Activated CD4-positive, alpha-beta T cell treated with anti-CD3 and anti-CD28 coated beads, Interleukin-2, Interleukin-4, amounts not matched to agents 100 ng/mL and 50 ng/mL, durations not matched to agents 16 hours and 8 hours (primary cell): ENCODE measurements around the gene RAP1GDS1.

Source experiments
- DNase-seq: peaks from one replicate; pipeline ENCODE4 v3.0.0-alpha.2; 2020; ENCODE audit warnings: low spot score

Gene RAP1GDS1

GRCh38 chr4:98482847-98483806, 221.9 kb downstream of the RAP1GDS1 start:
- DNase-seq: peak; percentile 83

DNA sequence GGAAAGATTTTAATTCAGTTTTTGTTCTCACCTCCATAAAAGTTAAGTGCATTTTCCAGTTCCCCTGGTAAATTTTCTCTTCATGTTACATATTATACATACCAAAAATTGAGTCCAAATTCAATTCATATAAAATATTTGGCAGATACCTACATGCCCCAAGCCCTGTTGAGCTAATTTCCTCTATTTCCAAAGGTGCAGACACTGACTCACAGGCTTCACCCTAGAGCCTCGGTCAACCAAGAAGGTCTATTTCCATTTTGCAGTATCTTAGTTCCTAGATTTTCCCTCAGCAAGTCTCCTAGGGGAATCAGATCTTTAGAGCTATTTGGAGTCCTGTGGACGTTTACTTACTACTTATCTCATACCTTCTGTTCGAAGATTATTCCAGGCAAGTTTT, 222.8 kb downstream of the RAP1GDS1 start:
- no peak for DNase-seq

- DNase-seq: no peak
Measured at GRCh38 chr4:98485816-98486345, 224.7 kb downstream of the RAP1GDS1 start.

DNA sequence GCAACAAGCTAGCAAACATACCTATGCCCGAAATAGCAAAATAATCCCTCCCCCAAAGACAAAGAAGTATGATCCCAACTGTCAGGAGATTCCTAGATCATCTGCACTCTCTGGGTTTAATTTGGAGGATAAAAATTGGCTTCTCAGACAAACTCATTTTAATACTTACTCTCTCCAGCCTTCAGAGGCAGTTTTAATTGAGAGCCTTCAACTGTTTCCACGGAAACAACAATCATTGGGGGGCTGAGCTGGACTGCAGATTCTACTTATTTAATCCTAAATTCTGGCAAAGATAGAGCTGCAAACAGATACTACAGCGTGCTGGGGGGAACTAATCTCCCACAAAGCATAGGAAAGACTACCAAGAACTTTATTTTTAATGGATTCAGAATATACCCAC, 229.1 kb downstream of the RAP1GDS1 start:
- no peak for DNase-seq

DNA sequence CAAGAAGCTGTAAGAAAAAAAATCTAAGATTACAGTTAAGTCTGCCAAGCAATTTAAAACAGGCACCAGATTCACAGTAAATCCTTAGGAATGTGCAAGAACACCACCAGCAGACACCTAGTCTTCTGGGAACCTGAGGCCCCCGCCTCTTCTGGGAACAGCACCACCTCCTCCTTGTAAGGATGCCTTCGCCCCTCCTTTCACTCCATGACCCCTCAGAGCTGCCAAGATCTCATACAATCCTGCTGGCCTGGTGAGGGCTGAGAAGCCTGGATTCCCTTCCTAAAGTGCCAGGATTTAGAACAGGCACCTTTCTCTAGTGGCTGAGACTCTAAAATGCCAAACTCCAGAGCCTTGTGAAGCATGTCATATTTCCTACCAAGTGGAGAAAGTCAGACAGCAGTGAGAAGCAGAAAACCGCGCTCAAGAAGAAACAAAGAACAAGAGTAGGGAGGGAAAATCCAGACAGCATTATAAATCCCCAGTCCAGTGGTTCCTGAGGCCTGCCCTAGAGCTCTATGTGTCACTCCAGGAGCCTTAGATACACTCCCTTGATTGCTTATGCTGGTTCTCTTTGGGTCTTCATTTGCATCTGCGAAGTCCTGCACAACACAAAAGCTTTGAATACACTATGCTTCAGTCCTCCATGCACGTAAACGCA, 230.8 kb downstream of the RAP1GDS1 start:
- DNase-seq: no peak

- peak; percentile 50 for DNase-seq
Measured at GRCh38 chr4:98493296-98493695, 232.1 kb downstream of the RAP1GDS1 start.
